HepG2 (cell line): ENCODE measurements around the gene TOR1AIP1. TPM values are rescaled to one million over a fixed set of nuclear protein-coding genes. Genes with fewer than 3 reads are reported as not detected.
A peak's percentile ranks its signal among the peaks of the same experiment; 100 is the strongest.

Source experiments
- ARHGAP35 ChIP-seq: sonication (generic); formaldehyde crosslinking; IDR thresholded peaks from 2 replicates; pipeline ENCODE4 v1.9.0; 2022; ENCODE audit warnings: mild to moderate bottlenecking, inconsistent platforms, moderate library complexity, missing genetic modification reagents, borderline replicate concordance
- ATRX ChIP-seq: sonication (generic); formaldehyde crosslinking; IDR thresholded peaks from 2 replicates; pipeline ENCODE4 v1.4.0; 2020; ENCODE audit warnings: missing genetic modification reagents, borderline replicate concordance
- CBFB ChIP-seq: sonication (generic); formaldehyde crosslinking; IDR thresholded peaks from 2 replicates; pipeline ENCODE4 v1.4.0; 2020; ENCODE audit warnings: missing genetic modification reagents
- CENPX ChIP-seq: sonication (generic); formaldehyde crosslinking; IDR thresholded peaks from 2 replicates; pipeline ENCODE4 v1.9.0; 2021; ENCODE audit warnings: mild to moderate bottlenecking, missing genetic modification reagents, moderate library complexity
- EP300 ChIP-seq, 3 experiments: sonication (generic) in 1 of 3; formaldehyde crosslinking in 1 of 3; IDR thresholded peaks; 2 replicates each; pipeline versions ENCODE4 v1.5.1 to v1.6.1; 2011 to 2020; ENCODE audit warnings: low read depth in 2 of 3, low read length in 2 of 3, borderline replicate concordance in 1 of 3, improper control_type of control experiment in 1 of 3, mild to moderate bottlenecking in 1 of 3, missing genetic modification reagents in 1 of 3, moderate library complexity in 1 of 3
- HNF4G ChIP-seq, 2 experiments: sonication (generic) in 1 of 2; formaldehyde crosslinking in 1 of 2; IDR thresholded peaks; 2 replicates each; pipeline versions ENCODE4 v1.4.0 to v1.6.1; 2011 to 2020; ENCODE audit warnings: borderline replicate concordance in 2 of 2, low read depth in 2 of 2, mild to moderate bottlenecking in 2 of 2, low read length in 1 of 2, missing genetic modification reagents in 1 of 2, moderate library complexity in 1 of 2
- RARA ChIP-seq: IDR thresholded peaks from 2 replicates; pipeline ENCODE4 v1.6.1; 2016; ENCODE audit warnings: missing genetic modification reagents, missing compliant biosample characterization
- REXO4 ChIP-seq: sonication (generic); formaldehyde crosslinking; IDR thresholded peaks from 2 replicates; pipeline ENCODE4 v1.8.0; 2022; ENCODE audit warnings: missing genetic modification reagents, mild to moderate bottlenecking, borderline replicate concordance
- SPEN ChIP-seq: sonication (generic); formaldehyde crosslinking; IDR thresholded peaks from 2 replicates; pipeline ENCODE4 v1.5.1; 2020; ENCODE audit warnings: low read depth, mild to moderate bottlenecking, missing genetic modification reagents
- ZFP82 ChIP-seq: sonication (generic); formaldehyde crosslinking; IDR thresholded peaks from 2 replicates; pipeline ENCODE4 v1.5.1; 2020; ENCODE audit warnings: mild to moderate bottlenecking, missing genetic modification reagents, borderline replicate concordance
- ZMAT3 ChIP-seq: sonication (generic); formaldehyde crosslinking; conservative IDR thresholded peaks from 2 replicates; pipeline ENCODE4 v1.7.0; 2021; ENCODE audit warnings: missing genetic modification reagents
- ZNF430 ChIP-seq: sonication (generic); formaldehyde crosslinking; IDR thresholded peaks from 2 replicates; pipeline ENCODE4 v1.9.0; 2021; ENCODE audit warnings: mild to moderate bottlenecking, missing genetic modification reagents
- ZNF496 ChIP-seq: sonication (generic); formaldehyde crosslinking; IDR thresholded peaks from 2 replicates; pipeline ENCODE4 v1.8.1; 2023; ENCODE audit warnings: mild to moderate bottlenecking, moderate library complexity, missing genetic modification reagents; ENCODE audit not compliant: insufficient replicate concordance
- ZNF550 ChIP-seq: sonication (generic); formaldehyde crosslinking; IDR thresholded peaks from 2 replicates; pipeline ENCODE4 v1.4.0; 2020; ENCODE audit warnings: mild to moderate bottlenecking, missing genetic modification reagents, borderline replicate concordance
- ZNF652 ChIP-seq: IDR thresholded peaks from 2 replicates; pipeline ENCODE4 v1.6.1; 2016; ENCODE audit warnings: low read depth, borderline replicate concordance
- ZNF672 ChIP-seq: sonication (generic); formaldehyde crosslinking; IDR thresholded peaks from 2 replicates; pipeline ENCODE4 v1.8.1; 2022; ENCODE audit warnings: missing genetic modification reagents
- ZNF816 ChIP-seq: sonication (generic); formaldehyde crosslinking; IDR thresholded peaks from 2 replicates; pipeline ENCODE4 v1.8.0; 2022; ENCODE audit warnings: missing genetic modification reagents, mild to moderate bottlenecking, borderline replicate concordance
- polyA plus RNA-seq, 8 experiments: library from polyadenylated mRNA; depleted of rRNA in 3 of 8; stranded (reverse) in 7 of 8; unstranded in 1 of 8; fragments of >200 nt; fragmentation: Illumina TruSeq in 4 of 8; extraction: Trizol in 4 of 8; gene quantifications; 2 replicates each; pipeline versions ENCODE4 v1.2.1 to v1.2.3, GENCODE V29; 2011 to 2016; ENCODE audit warnings: low read depth in 4 of 8, missing spikeins in 1 of 8, mixed read lengths in 1 of 8; ENCODE audit not compliant: insufficient read depth in 1 of 8
- total RNA-seq, 5 experiments: library from RNA; depleted of rRNA; stranded (reverse); fragments of >200 nt; fragmentation: Illumina TruSeq; extraction: Trizol; gene quantifications; 2 replicates each; pipeline ENCODE4 v1.2.3, GENCODE V29; 2016; ENCODE audit warnings: low read depth in 1 of 5
- TF ChIP-seq, protein P1 (sequence below): sonication (generic); formaldehyde crosslinking; IDR thresholded peaks from 2 replicates; pipeline ENCODE4 v1.5.0; 2020; ENCODE audit warnings: missing genetic modification reagents
- TF ChIP-seq, protein P2 (sequence below): sonication (generic); formaldehyde crosslinking; IDR thresholded peaks from 2 replicates; pipeline ENCODE4 v1.4.0; 2020; ENCODE audit warnings: mild to moderate bottlenecking, missing genetic modification reagents
- TF ChIP-seq, protein P3 (sequence below): sonication (generic); formaldehyde crosslinking; IDR thresholded peaks from 2 replicates; pipeline ENCODE4 v1.5.1; 2020; ENCODE audit warnings: mild to moderate bottlenecking, missing genetic modification reagents, moderate library complexity
- TF ChIP-seq, protein P4 (sequence below): sonication (generic); formaldehyde crosslinking; IDR thresholded peaks from 2 replicates; pipeline ENCODE4 v1.8.0; 2022; ENCODE audit warnings: missing genetic modification reagents, mild to moderate bottlenecking, moderate library complexity, borderline replicate concordance

The TOR1AIP1 gene
- total and polyA plus RNA-seq, 2 of the 13 experiments (the other 11 are each of a cell fraction or from before 2014, with no cell fraction given) = 15.6 to 29.0 TPM

DNA sequence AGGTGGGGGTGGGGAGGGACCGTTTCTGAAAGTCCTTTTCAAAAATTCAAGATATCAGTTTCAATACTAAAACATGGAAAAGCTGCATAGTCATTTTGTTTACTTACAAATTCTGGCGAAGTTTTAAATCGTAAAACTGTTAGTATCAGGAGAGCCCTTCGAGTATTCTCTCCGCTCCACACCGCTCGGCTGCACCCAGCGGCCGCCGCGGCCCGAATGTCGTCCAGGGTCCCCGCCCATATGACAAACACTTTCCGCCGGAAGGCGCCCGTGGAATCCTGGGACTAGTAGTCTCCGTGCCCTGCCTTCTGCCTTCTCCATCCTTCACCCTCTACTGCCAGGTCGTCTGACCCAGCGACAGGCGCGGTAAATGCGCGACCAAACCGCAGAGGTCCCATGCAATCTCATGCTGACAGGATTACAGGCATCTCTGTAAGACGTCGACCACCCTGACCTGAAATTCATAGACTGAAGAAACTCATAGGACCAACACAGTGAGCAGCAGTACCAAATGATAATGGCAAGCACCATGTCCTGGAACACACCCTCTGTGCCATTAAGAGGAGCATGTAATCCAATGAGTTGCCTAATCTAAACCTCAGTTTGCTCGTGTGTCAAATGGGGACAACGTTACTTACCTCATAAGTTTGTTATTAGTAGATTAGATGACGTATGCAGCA lies 4.4 kb upstream of the TOR1AIP1 start, which contains the start of gene TOR1AIP2 (continued):
- TF ChIP-seq ZNF652 (CRISPR knock-in tag) = no peak
- TF ChIP-seq, protein P1, sequence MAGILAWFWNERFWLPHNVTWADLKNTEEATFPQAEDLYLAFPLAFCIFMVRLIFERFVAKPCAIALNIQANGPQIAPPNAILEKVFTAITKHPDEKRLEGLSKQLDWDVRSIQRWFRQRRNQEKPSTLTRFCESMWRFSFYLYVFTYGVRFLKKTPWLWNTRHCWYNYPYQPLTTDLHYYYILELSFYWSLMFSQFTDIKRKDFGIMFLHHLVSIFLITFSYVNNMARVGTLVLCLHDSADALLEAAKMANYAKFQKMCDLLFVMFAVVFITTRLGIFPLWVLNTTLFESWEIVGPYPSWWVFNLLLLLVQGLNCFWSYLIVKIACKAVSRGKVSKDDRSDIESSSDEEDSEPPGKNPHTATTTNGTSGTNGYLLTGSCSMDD (CRISPR knock-in tag) = no peak
- TF ChIP-seq, protein P2, sequence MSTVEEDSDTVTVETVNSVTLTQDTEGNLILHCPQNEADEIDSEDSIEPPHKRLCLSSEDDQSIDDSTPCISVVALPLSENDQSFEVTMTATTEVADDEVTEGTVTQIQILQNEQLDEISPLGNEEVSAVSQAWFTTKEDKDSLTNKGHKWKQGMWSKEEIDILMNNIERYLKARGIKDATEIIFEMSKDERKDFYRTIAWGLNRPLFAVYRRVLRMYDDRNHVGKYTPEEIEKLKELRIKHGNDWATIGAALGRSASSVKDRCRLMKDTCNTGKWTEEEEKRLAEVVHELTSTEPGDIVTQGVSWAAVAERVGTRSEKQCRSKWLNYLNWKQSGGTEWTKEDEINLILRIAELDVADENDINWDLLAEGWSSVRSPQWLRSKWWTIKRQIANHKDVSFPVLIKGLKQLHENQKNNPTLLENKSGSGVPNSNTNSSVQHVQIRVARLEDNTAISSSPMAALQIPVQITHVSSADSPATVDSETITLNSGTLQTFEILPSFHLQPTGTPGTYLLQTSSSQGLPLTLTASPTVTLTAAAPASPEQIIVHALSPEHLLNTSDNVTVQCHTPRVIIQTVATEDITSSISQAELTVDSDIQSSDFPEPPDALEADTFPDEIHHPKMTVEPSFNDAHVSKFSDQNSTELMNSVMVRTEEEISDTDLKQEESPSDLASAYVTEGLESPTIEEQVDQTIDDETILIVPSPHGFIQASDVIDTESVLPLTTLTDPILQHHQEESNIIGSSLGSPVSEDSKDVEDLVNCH (CRISPR knock-in tag) = no peak
- no peak for TF ChIP-seq ARHGAP35
- TF ChIP-seq CBFB (CRISPR knock-in tag) = no peak
- TF ChIP-seq RARA = no peak
- TF ChIP-seq, protein P3, sequence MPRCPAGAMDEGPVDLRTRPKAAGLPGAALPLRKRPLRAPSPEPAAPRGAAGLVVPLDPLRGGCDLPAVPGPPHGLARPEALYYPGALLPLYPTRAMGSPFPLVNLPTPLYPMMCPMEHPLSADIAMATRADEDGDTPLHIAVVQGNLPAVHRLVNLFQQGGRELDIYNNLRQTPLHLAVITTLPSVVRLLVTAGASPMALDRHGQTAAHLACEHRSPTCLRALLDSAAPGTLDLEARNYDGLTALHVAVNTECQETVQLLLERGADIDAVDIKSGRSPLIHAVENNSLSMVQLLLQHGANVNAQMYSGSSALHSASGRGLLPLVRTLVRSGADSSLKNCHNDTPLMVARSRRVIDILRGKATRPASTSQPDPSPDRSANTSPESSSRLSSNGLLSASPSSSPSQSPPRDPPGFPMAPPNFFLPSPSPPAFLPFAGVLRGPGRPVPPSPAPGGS = no peak
- TF ChIP-seq ZMAT3 (CRISPR knock-in tag) = no peak
- no peak for TF ChIP-seq HNF4G (IDR thresholded peaks at IDR 0.05; ENCODE audit: borderline replicate concordance, low read depth, low read length)
- TF ChIP-seq HNF4G (CRISPR knock-in tag; IDR thresholded peaks at IDR 0.05; ENCODE audit: borderline replicate concordance, low read depth) = no peak
- no peak for TF ChIP-seq ZNF430 (CRISPR knock-in tag)
- no peak for TF ChIP-seq REXO4 (CRISPR knock-in tag)
- TF ChIP-seq ZNF496 = no peak
- TF ChIP-seq ZFP82 = no peak
- no peak for TF ChIP-seq ATRX (CRISPR knock-in tag)
- no peak for TF ChIP-seq EP300 (IDR thresholded peaks at IDR 0.05; ENCODE audit: low read depth in 2 of 2, low read length in 2 of 2)
- no peak for TF ChIP-seq EP300 (CRISPR knock-in tag; IDR thresholded peaks at IDR 0.05; ENCODE audit: borderline replicate concordance)
- TF ChIP-seq SPEN = peak; percentile 77
- no peak for TF ChIP-seq ZNF816 (CRISPR knock-in tag)
- TF ChIP-seq ZNF672 (CRISPR knock-in tag) = no peak
- no peak for TF ChIP-seq ZNF550 (CRISPR knock-in tag)
- no peak for TF ChIP-seq CENPX (CRISPR knock-in tag)
- TF ChIP-seq, protein P4, sequence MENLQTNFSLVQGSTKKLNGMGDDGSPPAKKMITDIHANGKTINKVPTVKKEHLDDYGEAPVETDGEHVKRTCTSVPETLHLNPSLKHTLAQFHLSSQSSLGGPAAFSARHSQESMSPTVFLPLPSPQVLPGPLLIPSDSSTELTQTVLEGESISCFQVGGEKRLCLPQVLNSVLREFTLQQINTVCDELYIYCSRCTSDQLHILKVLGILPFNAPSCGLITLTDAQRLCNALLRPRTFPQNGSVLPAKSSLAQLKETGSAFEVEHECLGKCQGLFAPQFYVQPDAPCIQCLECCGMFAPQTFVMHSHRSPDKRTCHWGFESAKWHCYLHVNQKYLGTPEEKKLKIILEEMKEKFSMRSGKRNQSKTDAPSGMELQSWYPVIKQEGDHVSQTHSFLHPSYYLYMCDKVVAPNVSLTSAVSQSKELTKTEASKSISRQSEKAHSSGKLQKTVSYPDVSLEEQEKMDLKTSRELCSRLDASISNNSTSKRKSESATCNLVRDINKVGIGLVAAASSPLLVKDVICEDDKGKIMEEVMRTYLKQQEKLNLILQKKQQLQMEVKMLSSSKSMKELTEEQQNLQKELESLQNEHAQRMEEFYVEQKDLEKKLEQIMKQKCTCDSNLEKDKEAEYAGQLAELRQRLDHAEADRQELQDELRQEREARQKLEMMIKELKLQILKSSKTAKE (CRISPR knock-in tag) = no peak
